Testis (tissue), 3 donors: ENCODE data around the gene FARP1. TPM values are rescaled to one million over a fixed set of nuclear protein-coding genes. Genes with fewer than 3 reads are reported as not detected.

Experiments
- DNase-seq: peaks from one replicate; pipeline ENCODE4 v3.0.0-alpha.2; 2019
- H3K27ac ChIP-seq, 2 donors: fragments of 200-600 bp; sonication (generic); one replicate each; pipeline ENCODE4 v1.5.1; 2019
- H3K27me3 ChIP-seq: fragments of 200-600 bp; sonication (generic); one replicate; pipeline ENCODE4 v1.5.1; 2019
- H3K36me3 ChIP-seq: fragments of 200-600 bp; sonication (generic); one replicate; pipeline ENCODE4 v1.5.1; 2017; ENCODE audit warnings: low read depth; ENCODE audit errors: missing control alignments
- H3K4me1 ChIP-seq: fragments of 200-600 bp; sonication (generic); one replicate; pipeline ENCODE4 v1.5.1; 2019
- H3K4me3 ChIP-seq, 2 donors: fragments of 200-600 bp; sonication (generic); one replicate each; pipeline ENCODE4 v1.5.1; 2017 to 2019
- H3K9me3 ChIP-seq: fragments of 200-600 bp; sonication (generic); one replicate; pipeline ENCODE4 v1.5.1; 2017
- CTCF ChIP-seq, 3 experiments: fragments of 450-650 bp in 2 of 3; fragments of 200-600 bp in 1 of 3; sonication (generic) in 1 of 3; IDR thresholded peaks; one replicate each; pipeline ENCODE4 v1.5.1; 2016 to 2019; ENCODE audit warnings: antibody characterized with exemption in 3 of 3, mild to moderate bottlenecking in 2 of 3, moderate library complexity in 1 of 3
- POLR2A ChIP-seq: fragments of 450-650 bp; IDR thresholded peaks from one replicate; pipeline ENCODE4 v1.6.1; 2017; ENCODE audit warnings: antibody characterized with exemption, mild to moderate bottlenecking, moderate library complexity
- WGBS, 2 donors: methylation state at CpG; one replicate each; pipeline ENCODE4 v1.1.5; 2018; 5-methylcytosine and 5-hydroxymethylcytosine counted together
- intact Hi-C: fragments of 100-400 bp; cut with DNase I; formaldehyde crosslinking; loops from one replicate; pipeline ENCODE4 v1.15.1; 2023; ENCODE audit warnings: low total_unique reads
- polyA plus RNA-seq: library from polyadenylated mRNA; stranded (reverse); fragments of 350-450 nt; fragmentation: Illumina TruSeq; extraction: RNeasy Lipid Tissue Mini Kit (QIAGEN cat#74804); gene quantifications from one replicate; pipeline ENCODE4 v1.2.3, GENCODE V29; 2014; ENCODE audit warnings: low read depth, low replicate concordance; ENCODE audit not compliant: insufficient read depth
- total RNA-seq, 2 donors: library from RNA; depleted of rRNA; stranded (reverse); fragments of >200 nt; gene quantifications; one replicate each; pipeline ENCODE4 v1.2.3, GENCODE V29; 2016

Gene FARP1
- total and polyA plus RNA-seq, 3 donors from 2014 or later: 54.0 to 130 (median 69.1) TPM

GRCh38 chr13:98309569-98310335, 166.9 kb downstream of the FARP1 start:
- H3K27ac ChIP-seq: no peak overlapping the region
- WGBS, 2 donors: 57 to 66% methylated on average over 21 of the region's 21 CpGs
- DNase-seq: no peak
- H3K4me1 ChIP-seq: peaks cover 13% of the 10 kb centered on the region
- TF ChIP-seq CTCF (IDR thresholded peaks at IDR 0.05): no peak
- intact Hi-C loops: no loop called here
- no peak overlapping the region for H3K4me3 ChIP-seq
- no peaks in the 10 kb centered on the region for H3K9me3 ChIP-seq
- H3K36me3 ChIP-seq: no peaks in the 10 kb centered on the region
- H3K27me3 ChIP-seq: no peaks in the 10 kb centered on the region

- TF ChIP-seq CTCF (IDR thresholded peaks at IDR 0.05) (no peak), POLR2A (no peak)
- Histone ChIP-seq H3K9me3 (no peaks in the 10 kb centered on the region), H3K4me1 (peaks cover 13% of the 10 kb centered on the region), H3K36me3 (no peaks in the 10 kb centered on the region), H3K27ac (no peak overlapping the region), H3K4me3 (no peak overlapping the region), H3K27me3 (no peaks in the 10 kb centered on the region)
- WGBS, 2 donors: 92 to 93% methylated on average over 2 of the region's 2 CpGs
- DNase-seq: no peak
- intact Hi-C loops: no loop called here
These were observed 167.7 kb downstream of the FARP1 start for GRCh38 chr13:98310485-98311199.

- Histone ChIP-seq H3K4me1 (peaks cover 13% of the 10 kb centered on the region), H3K27me3 (no peaks in the 10 kb centered on the region), H3K27ac (no peak overlapping the region), H3K36me3 (no peaks in the 10 kb centered on the region), H3K9me3 (no peaks in the 10 kb centered on the region), H3K4me3 (no peak overlapping the region)
- 53 to 58% methylated on average over 1 of the region's 1 CpG for WGBS, 2 donors
- intact Hi-C loops: no loop called here
- DNase-seq: no peak
- no peak for TF ChIP-seq POLR2A
- TF ChIP-seq CTCF (IDR thresholded peaks at IDR 0.05): no peak
These were observed 168.3 kb downstream of the FARP1 start for GRCh38 chr13:98311200-98311548.

GRCh38 chr13:98312606-98313005, 169.7 kb downstream of the FARP1 start:
- no peak overlapping the region for H3K4me3 ChIP-seq
- H3K36me3 ChIP-seq: no peaks in the 10 kb centered on the region
- H3K4me1 ChIP-seq: peaks cover 8% of the 10 kb centered on the region
- WGBS, 2 donors: 82% methylated on average over 7 of the region's 7 CpGs
- H3K9me3 ChIP-seq: no peaks in the 10 kb centered on the region
- intact Hi-C loops: no loop called here
- no peak for DNase-seq
- H3K27me3 ChIP-seq: no peaks in the 10 kb centered on the region
- TF ChIP-seq POLR2A: no peak
- no peak for TF ChIP-seq CTCF (IDR thresholded peaks at IDR 0.05)
- no peak overlapping the region for H3K27ac ChIP-seq
